CD14-positive monocyte (primary cell): ENCODE measurements around the gene KCTD14. TPM values are rescaled to one million over a fixed set of nuclear protein-coding genes. Genes with fewer than 3 reads are reported as not detected.

Experiments used
- DNase-seq, 3 donors: peaks; one replicate each; pipeline ENCODE4 v3.0.0-alpha.2; 2011 to 2022
- H2AFZ ChIP-seq: 2 replicates; pipeline ENCODE4 v1.6.0; 2012; ENCODE audit warnings: mild to moderate bottlenecking, low read depth, low read length, inconsistent platforms; ENCODE audit not compliant: insufficient read depth, poor library complexity, severe bottlenecking
- H3K27ac ChIP-seq, 2 donors: 1 replicate in 1 of 2; 2 replicates in 1 of 2; pipeline ENCODE4 v1.5.1; 2012 to 2013; ENCODE audit warnings: low read length in 2 of 2, control low read depth in 1 of 2, inconsistent platforms in 1 of 2, low read depth in 1 of 2, mild to moderate bottlenecking in 1 of 2
- H3K27me3 ChIP-seq, 2 donors: one replicate each; pipeline versions ENCODE4 v1.6.0 to v1.6.1; 2011 to 2013; ENCODE audit warnings: low read length in 2 of 2; ENCODE audit not compliant: control insufficient read depth in 2 of 2, insufficient read depth in 2 of 2
- H3K36me3 ChIP-seq, 2 donors: replicated peaks in 1 of 2; 1 replicate in 1 of 2; 2 replicates in 1 of 2; pipeline versions ENCODE4 v1.5.1 to v1.6.1; 2012 to 2013; ENCODE audit warnings: low read length in 2 of 2, control low read depth in 1 of 2, inconsistent platforms in 1 of 2, mild to moderate bottlenecking in 1 of 2; ENCODE audit not compliant: insufficient read depth in 2 of 2, control insufficient read depth in 1 of 2
- H3K4me1 ChIP-seq, 2 donors: 1 replicate in 1 of 2; 2 replicates in 1 of 2; pipeline versions ENCODE4 v1.5.1 to v1.6.1; 2012 to 2013; ENCODE audit warnings: low read length in 2 of 2, control low read depth in 1 of 2, inconsistent platforms in 1 of 2, mild to moderate bottlenecking in 1 of 2, moderate library complexity in 1 of 2; ENCODE audit not compliant: insufficient read depth in 2 of 2, control insufficient read depth in 1 of 2
- H3K4me2 ChIP-seq: replicated peaks from 2 replicates; pipeline ENCODE3; 2012; ENCODE audit warnings: low read length, moderate library complexity, mild to moderate bottlenecking; ENCODE audit not compliant: poor library complexity, severe bottlenecking; ENCODE audit errors: extremely low read depth
- H3K4me3 ChIP-seq, 3 experiments: fragments of 200-600 bp in 1 of 3; sonication (generic) in 1 of 3; replicated peaks in 1 of 3; 1 replicate in 2 of 3; 2 replicates in 1 of 3; pipeline ENCODE4 v1.5.1; 2011 to 2013; ENCODE audit warnings: low read length in 3 of 3, mild to moderate bottlenecking in 3 of 3, control low read depth in 2 of 3, low read depth in 2 of 3, inconsistent platforms in 1 of 3, moderate library complexity in 1 of 3
- H3K79me2 ChIP-seq: 2 replicates; pipeline ENCODE4 v1.6.0; 2012; ENCODE audit warnings: mild to moderate bottlenecking, control low read depth, inconsistent platforms, low read length, moderate library complexity; ENCODE audit not compliant: insufficient read depth
- H3K9ac ChIP-seq: 2 replicates; pipeline ENCODE4 v1.6.0; 2017; ENCODE audit warnings: low read length, mild to moderate bottlenecking; ENCODE audit not compliant: insufficient read depth, poor library complexity, severe bottlenecking
- H3K9me3 ChIP-seq, 2 donors: replicated peaks in 1 of 2; 1 replicate in 1 of 2; 2 replicates in 1 of 2; pipeline versions ENCODE4 v1.5.1 to v1.6.1; 2012 to 2013; ENCODE audit warnings: low read length in 2 of 2, control low read depth in 1 of 2; ENCODE audit not compliant: control insufficient read depth in 1 of 2, insufficient read depth in 1 of 2
- H4K20me1 ChIP-seq: 2 replicates; pipeline ENCODE4 v1.6.0; 2012; ENCODE audit warnings: mild to moderate bottlenecking, low read length, control low read depth, moderate library complexity; ENCODE audit not compliant: insufficient read depth
- H3K27ac Mint-ChIP-seq, 7 donors: one replicate each; pipeline ENCODE4 v1.8.0; 2020; ENCODE audit warnings: mild to moderate bottlenecking in 7 of 7, mixed read lengths in 7 of 7, moderate library complexity in 6 of 7, inconsistent platforms in 2 of 7
- H3K27me3 Mint-ChIP-seq, 3 donors: one replicate each; pipeline ENCODE4 v1.8.0; 2021 to 2022; ENCODE audit warnings: low read depth in 3 of 3, mild to moderate bottlenecking in 3 of 3, mixed read lengths in 3 of 3, moderate library complexity in 3 of 3, inconsistent platforms in 1 of 3
- H3K36me3 Mint-ChIP-seq, 2 donors: one replicate each; pipeline ENCODE4 v1.8.0; 2020; ENCODE audit warnings: mixed read lengths in 2 of 2, inconsistent platforms in 1 of 2, mild to moderate bottlenecking in 1 of 2
- H3K4me1 Mint-ChIP-seq: one replicate; pipeline ENCODE4 v1.8.0; 2020; ENCODE audit warnings: mild to moderate bottlenecking, mixed read lengths
- H3K4me3 Mint-ChIP-seq, 2 donors: one replicate each; pipeline ENCODE4 v1.8.0; 2020; ENCODE audit warnings: mild to moderate bottlenecking in 2 of 2, mixed read lengths in 2 of 2, moderate library complexity in 1 of 2
- H3K9me3 Mint-ChIP-seq, 7 donors: one replicate each; pipeline ENCODE4 v1.8.0; 2020 to 2022; ENCODE audit warnings: mixed read lengths in 7 of 7, mild to moderate bottlenecking in 6 of 7, moderate library complexity in 6 of 7, inconsistent platforms in 2 of 7
- WGBS: methylation state at CpG from one replicate; pipeline ENCODE4 v1.1.5; 2013; ENCODE audit warnings: missing lambda C conversion rate; ENCODE audit not compliant: insufficient coverage; 5-methylcytosine and 5-hydroxymethylcytosine counted together
- intact Hi-C, 2 donors: fragments of 100-400 bp; cut with micrococcal nuclease; formaldehyde crosslinking; loops; one replicate each; pipeline versions ENCODE4 v1.15.0 to v1.15.1; 2023
- polyA plus RNA-seq, 3 donors: library from polyadenylated mRNA; depleted of rRNA in 1 of 3; unstranded in 2 of 3; stranded (reverse) in 1 of 3; fragments of 300-500 nt in 2 of 3; fragments of >200 nt in 1 of 3; fragmentation: Illumina TruSeq in 2 of 3; gene quantifications; 1 replicate in 2 of 3; 2 replicates in 1 of 3; pipeline ENCODE4 v1.2.3, GENCODE V29; 2012 to 2021
- TF ChIP-seq, protein P1 (sequence below): fragments of 200-600 bp; IDR thresholded peaks from one replicate; pipeline ENCODE4 v1.8.0; 2022; ENCODE audit warnings: antibody characterized with exemption, mild to moderate bottlenecking

The KCTD14 gene
- polyA plus RNA-seq, 3 donors = 0.14 to 0.33 (median 0.23) TPM

DNA sequence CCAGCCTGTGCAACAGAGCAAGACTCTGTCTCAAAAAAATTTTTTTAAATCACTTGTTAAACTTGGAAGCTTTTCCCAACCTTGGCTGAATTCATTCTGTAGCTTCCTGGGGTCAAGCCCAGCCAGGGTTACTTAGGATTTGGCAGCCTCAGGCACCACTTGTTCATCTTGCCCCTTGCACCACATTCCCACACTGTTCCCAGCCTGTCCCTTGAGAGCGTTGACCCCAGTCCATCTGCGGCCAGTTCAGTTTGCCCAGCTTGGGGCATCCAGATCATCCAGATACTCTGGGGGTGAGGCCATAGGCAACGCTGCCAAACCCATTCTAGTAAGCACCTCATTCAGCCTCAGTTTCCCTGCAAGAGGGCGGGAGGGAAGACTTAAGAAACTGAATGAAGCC is 31.9 kb upstream of the KCTD14 start:
- peaks cover 5% of the 10 kb centered on the region for H3K4me1 Mint-ChIP-seq
- no peaks in the 10 kb centered on the region for H3K27me3 ChIP-seq
- WGBS = 95% methylated on average over 4 of the region's 4 CpGs
- no peaks in the 10 kb centered on the region for H3K4me1 ChIP-seq
- H3K9me3 Mint-ChIP-seq = no peaks in the 10 kb centered on the region
- H3K9ac ChIP-seq = no peak overlapping the region
- TF ChIP-seq, protein P1, sequence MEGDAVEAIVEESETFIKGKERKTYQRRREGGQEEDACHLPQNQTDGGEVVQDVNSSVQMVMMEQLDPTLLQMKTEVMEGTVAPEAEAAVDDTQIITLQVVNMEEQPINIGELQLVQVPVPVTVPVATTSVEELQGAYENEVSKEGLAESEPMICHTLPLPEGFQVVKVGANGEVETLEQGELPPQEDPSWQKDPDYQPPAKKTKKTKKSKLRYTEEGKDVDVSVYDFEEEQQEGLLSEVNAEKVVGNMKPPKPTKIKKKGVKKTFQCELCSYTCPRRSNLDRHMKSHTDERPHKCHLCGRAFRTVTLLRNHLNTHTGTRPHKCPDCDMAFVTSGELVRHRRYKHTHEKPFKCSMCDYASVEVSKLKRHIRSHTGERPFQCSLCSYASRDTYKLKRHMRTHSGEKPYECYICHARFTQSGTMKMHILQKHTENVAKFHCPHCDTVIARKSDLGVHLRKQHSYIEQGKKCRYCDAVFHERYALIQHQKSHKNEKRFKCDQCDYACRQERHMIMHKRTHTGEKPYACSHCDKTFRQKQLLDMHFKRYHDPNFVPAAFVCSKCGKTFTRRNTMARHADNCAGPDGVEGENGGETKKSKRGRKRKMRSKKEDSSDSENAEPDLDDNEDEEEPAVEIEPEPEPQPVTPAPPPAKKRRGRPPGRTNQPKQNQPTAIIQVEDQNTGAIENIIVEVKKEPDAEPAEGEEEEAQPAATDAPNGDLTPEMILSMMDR = no peak
- H3K27me3 Mint-ChIP-seq = no peaks in the 10 kb centered on the region
- H3K9me3 ChIP-seq = no peaks in the 10 kb centered on the region
- no peaks in the 10 kb centered on the region for H3K36me3 ChIP-seq
- no peak overlapping the region for H3K4me3 ChIP-seq
- no peak overlapping the region for H3K4me2 ChIP-seq
- intact Hi-C loops = no loop called here
- no peak overlapping the region for H3K27ac ChIP-seq
- no peak overlapping the region for H2AFZ ChIP-seq
- no peak overlapping the region for H3K27ac Mint-ChIP-seq
- no peaks in the 10 kb centered on the region for H3K79me2 ChIP-seq
- no peaks in the 10 kb centered on the region for H4K20me1 ChIP-seq
- H3K36me3 Mint-ChIP-seq = peaks cover 0 to 3% of the 10 kb centered on the region in 2 donors
- DNase-seq = no peak
- H3K4me3 Mint-ChIP-seq = no peak overlapping the region

DNA sequence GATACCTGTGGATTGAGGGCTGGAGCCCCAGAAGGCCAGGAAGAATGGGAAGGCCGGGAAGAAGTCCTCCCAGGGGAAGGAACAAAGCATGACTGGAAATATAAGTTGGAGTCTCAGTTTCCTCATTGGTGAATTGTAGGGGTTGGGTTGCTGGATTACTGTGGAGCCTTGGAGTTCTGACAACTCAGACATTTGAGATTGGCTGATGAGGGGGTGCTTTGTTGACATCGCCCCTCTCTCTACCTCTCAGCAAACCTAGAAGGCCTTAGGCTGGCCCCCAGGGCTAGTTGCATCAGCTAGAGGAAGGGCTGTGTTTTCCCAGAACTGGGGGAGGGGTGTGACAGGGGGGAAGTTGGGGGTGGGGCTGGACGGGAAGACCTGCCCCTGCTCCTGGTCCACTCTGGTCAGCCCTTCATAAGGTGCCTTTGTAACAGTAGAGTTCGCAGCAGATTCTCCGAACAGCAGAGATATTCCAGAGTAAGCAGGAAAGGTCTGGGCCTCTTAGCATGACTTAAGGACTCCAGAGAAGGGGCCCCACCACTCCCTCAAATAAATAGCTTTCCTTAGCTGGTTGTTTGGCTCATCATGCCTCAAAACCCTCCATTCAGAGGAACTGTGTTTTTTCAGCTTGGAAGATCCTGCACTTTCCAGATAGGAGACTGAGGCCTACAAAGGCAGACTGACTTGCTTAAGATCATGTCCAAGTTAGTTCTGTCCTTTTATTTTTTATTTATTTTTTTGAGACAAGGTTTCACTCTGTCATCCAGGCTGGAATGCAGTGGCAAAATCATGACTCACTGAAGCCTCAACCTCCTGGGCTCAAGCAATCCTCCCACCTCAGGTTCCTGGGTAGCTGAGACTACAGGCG is 28.1 kb upstream of the KCTD14 start:
- peaks cover 8% of the 10 kb centered on the region for H3K4me1 Mint-ChIP-seq
- Histone ChIP-seq H3K36me3 (no peaks in the 10 kb centered on the region), H3K9ac (no peak overlapping the region), H3K4me3 (no peak overlapping the region), H3K27ac (no peak overlapping the region), H2AFZ (no peak overlapping the region), H4K20me1 (no peaks in the 10 kb centered on the region), H3K4me2 (no peak overlapping the region), H3K27me3 (no peaks in the 10 kb centered on the region), H3K79me2 (no peaks in the 10 kb centered on the region), H3K9me3 (no peaks in the 10 kb centered on the region), H3K4me1 (peaks cover 2% of the 10 kb centered on the region in 2 donors)
- no peak for DNase-seq
- intact Hi-C loops = no loop called here
- H3K4me3 Mint-ChIP-seq = no peak overlapping the region
- peak overlapping the region in 2 of 7 donors; percentile 54 to 82 for H3K27ac Mint-ChIP-seq
- TF ChIP-seq, protein P1 = no peak
- no peaks in the 10 kb centered on the region for H3K9me3 Mint-ChIP-seq
- no peaks in the 10 kb centered on the region for H3K36me3 Mint-ChIP-seq
- 67% methylated on average over 3 of the region's 6 CpGs for WGBS
- H3K27me3 Mint-ChIP-seq = no peaks in the 10 kb centered on the region
